ENCODE measurements around the gene G6PC1.

DNA sequence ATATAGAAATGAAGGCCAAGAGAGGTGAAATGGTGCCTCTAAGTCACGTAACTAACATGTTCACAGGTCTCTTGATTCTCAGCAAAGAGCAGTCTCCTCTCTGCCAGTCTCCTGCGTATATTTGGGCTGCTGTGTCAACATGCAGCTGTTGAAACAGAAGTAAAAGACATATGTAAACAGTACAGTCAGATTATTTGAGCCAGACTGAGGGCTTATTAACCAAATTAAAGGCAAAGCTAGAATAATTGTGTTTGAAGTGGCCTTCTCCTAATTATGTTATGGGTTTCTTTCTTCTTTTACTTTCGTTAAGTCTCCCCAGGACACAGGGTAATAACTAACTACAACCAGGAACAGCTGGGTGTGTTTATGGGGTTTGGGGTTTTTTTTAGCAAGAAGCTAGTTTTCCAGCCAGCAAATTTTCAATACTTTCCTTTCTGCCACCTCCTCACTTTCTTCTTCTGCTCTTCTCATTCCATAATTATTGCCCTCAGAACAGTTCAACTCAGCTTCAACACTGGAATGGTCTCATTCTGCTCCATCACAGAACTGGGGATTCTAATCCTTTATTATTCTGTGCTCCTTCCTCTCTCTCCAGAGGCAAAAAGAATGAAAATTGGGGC is 18.4 kb downstream of the G6PC1 start:
- TF ChIP-seq, protein P1, sequence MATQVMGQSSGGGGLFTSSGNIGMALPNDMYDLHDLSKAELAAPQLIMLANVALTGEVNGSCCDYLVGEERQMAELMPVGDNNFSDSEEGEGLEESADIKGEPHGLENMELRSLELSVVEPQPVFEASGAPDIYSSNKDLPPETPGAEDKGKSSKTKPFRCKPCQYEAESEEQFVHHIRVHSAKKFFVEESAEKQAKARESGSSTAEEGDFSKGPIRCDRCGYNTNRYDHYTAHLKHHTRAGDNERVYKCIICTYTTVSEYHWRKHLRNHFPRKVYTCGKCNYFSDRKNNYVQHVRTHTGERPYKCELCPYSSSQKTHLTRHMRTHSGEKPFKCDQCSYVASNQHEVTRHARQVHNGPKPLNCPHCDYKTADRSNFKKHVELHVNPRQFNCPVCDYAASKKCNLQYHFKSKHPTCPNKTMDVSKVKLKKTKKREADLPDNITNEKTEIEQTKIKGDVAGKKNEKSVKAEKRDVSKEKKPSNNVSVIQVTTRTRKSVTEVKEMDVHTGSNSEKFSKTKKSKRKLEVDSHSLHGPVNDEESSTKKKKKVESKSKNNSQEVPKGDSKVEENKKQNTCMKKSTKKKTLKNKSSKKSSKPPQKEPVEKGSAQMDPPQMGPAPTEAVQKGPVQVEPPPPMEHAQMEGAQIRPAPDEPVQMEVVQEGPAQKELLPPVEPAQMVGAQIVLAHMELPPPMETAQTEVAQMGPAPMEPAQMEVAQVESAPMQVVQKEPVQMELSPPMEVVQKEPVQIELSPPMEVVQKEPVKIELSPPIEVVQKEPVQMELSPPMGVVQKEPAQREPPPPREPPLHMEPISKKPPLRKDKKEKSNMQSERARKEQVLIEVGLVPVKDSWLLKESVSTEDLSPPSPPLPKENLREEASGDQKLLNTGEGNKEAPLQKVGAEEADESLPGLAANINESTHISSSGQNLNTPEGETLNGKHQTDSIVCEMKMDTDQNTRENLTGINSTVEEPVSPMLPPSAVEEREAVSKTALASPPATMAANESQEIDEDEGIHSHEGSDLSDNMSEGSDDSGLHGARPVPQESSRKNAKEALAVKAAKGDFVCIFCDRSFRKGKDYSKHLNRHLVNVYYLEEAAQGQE (tag by site-specific recombination; IDR thresholded peaks at IDR 0.05) = no peak
- TF ChIP-seq, protein P2, sequence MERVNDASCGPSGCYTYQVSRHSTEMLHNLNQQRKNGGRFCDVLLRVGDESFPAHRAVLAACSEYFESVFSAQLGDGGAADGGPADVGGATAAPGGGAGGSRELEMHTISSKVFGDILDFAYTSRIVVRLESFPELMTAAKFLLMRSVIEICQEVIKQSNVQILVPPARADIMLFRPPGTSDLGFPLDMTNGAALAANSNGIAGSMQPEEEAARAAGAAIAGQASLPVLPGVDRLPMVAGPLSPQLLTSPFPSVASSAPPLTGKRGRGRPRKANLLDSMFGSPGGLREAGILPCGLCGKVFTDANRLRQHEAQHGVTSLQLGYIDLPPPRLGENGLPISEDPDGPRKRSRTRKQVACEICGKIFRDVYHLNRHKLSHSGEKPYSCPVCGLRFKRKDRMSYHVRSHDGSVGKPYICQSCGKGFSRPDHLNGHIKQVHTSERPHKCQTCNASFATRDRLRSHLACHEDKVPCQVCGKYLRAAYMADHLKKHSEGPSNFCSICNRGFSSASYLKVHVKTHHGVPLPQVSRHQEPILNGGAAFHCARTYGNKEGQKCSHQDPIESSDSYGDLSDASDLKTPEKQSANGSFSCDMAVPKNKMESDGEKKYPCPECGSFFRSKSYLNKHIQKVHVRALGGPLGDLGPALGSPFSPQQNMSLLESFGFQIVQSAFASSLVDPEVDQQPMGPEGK (tag by site-specific recombination; IDR thresholded peaks at IDR 0.05) = no peak
- TF ChIP-seq ZNF561 (tag by site-specific recombination; IDR thresholded peaks at IDR 0.05; ENCODE audit: borderline replicate concordance) = no peak
- TF ChIP-seq ZNF473 (tag by site-specific recombination; IDR thresholded peaks at IDR 0.05) = no peak
- TF ChIP-seq ZNF24 (tag by site-specific recombination; IDR thresholded peaks at IDR 0.05) = no peak
- no peak for TF ChIP-seq ZNF529 (tag by site-specific recombination; IDR thresholded peaks at IDR 0.05; ENCODE audit: insufficient replicate concordance)
- no peak for TF ChIP-seq CTCF (tag by site-specific recombination; IDR thresholded peaks at IDR 0.05)
- no peak for TF ChIP-seq ATF2 (tag by site-specific recombination; IDR thresholded peaks at IDR 0.05; ENCODE audit: low read depth)
